GM12891 (cell line): Measurements from ENCODE around the gene RPF1.

Experiments
- POLR2A ChIP-seq: IDR thresholded peaks from 2 replicates; pipeline ENCODE4 v1.6.1; 2011; ENCODE audit warnings: low read depth, low read length, control low read depth
- POLR2AphosphoS5 ChIP-seq: IDR thresholded peaks from 2 replicates; pipeline ENCODE4 v1.6.1; 2011; ENCODE audit warnings: low read depth, low read length, control low read depth
- TAF1 ChIP-seq: IDR thresholded peaks from 2 replicates; pipeline ENCODE4 v1.6.1; 2011; ENCODE audit warnings: low read depth, low read length, control low read depth

GRCh38 chr1:84467298-84467697 is 11.8 kb upstream of the RPF1 start:
- TF ChIP-seq POLR2AphosphoS5 (no peak), POLR2A (no peak), TAF1 (no peak)
